ENCODE measurements around the gene RACGAP1. TPM values are rescaled to one million over a fixed set of nuclear protein-coding genes. Genes with fewer than 3 reads are reported as not detected.

The RACGAP1 gene
- total RNA-seq, 2 experiments from 2014 or later = 3.0 to 3.3 TPM

DNA sequence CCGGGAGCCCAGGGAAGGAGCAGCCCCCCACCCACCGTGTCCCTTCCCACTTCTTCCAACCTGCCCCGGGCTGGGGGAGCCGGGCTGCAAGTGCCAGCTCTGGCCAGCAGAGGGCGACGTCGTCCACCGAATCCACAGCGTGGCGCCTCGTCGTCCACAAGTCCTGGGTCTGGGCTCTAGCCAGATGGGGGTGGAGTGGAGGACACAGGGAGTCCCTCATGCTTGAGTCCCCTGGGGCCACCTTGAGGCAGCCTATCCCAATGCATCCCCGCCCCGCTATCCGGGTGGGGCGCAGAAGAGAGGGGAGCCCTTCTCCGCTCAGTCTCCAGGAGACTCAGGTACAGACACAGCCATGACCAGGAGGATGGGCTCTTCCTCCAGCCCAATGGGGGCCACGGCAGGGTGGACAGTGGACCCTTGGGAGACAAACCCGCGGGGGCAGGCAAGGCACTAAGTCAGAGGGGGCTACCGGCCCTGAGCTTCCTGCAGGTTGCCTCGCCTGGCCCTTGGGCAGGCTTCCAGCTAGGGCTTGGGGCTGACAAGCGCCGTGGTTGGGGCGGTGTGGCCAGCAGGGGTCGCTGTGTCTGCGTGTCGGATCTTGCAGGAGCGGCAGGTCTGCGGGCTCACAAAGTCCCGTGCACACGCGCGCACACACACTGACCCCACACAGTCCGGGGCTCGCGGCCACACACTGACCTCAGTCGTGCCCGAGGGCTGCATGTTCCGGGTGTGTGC is 58.1 kb downstream of the RACGAP1 start:
- peaks cover 47% of the 10 kb centered on the region for H3K27me3 Mint-ChIP-seq
- H3K9me3 ChIP-seq (ENCODE audit: control insufficient read depth in 1 of 2, insufficient read depth in 1 of 2, low read length in 2 of 2) = peaks cover 0 to 8% of the 10 kb centered on the region in 2 experiments
- no peaks in the 10 kb centered on the region for H3K36me3 ChIP-seq (ENCODE audit: insufficient read depth, low read length)
- H3K9me3 Mint-ChIP-seq = no peaks in the 10 kb centered on the region
- no peak overlapping the region for H3K27ac Mint-ChIP-seq
- DNase-seq (peak; percentile 87 to 97 (median 93)), ATAC-seq (ENCODE audit: poor library complexity) (peak; percentile 85)
- ChIA-PET CTCF (interaction anchor here (0.6 to 3.1 kb wide), 45 partner anchors 8 to 1936 kb away, joined by 3 to 36 read pairs (median 5); partner anchors contain the start of genes COX14, RACGAP1, SMARCD1 and TMBIM6), POLR2A (interaction anchor here (0.7 to 1.5 kb wide), 5 partner anchors 22 to 214 kb away, joined by 3 to 7 read pairs (median 3); partner anchors contain the start of gene COX14)
- no peaks in the 10 kb centered on the region for H3K36me3 Mint-ChIP-seq (ENCODE audit: low read depth)
- H3K27me3 ChIP-seq (ENCODE audit: control insufficient read depth in 1 of 2, insufficient read depth in 2 of 2, low read length in 2 of 2) = peaks cover 22 to 46% of the 10 kb centered on the region in 2 experiments
- H3K4me3 ChIP-seq (ENCODE audit: low read length) = peak overlapping the region; percentile 57
- peaks cover 5% of the 10 kb centered on the region for H3K4me1 Mint-ChIP-seq (ENCODE audit: low read depth)
- H3K27ac ChIP-seq (ENCODE audit: low read depth in 1 of 2, low read length in 2 of 2) = no peak overlapping the region
- TF ChIP-seq CTCF (IDR thresholded peaks at IDR 0.05) = peak; percentile 96
- H3K4me3 Mint-ChIP-seq = peak overlapping the region; percentile 70
- peaks cover 17% of the 10 kb centered on the region for H3K4me1 ChIP-seq (ENCODE audit: insufficient read depth, low read length)
- intact Hi-C loops (cut with DNase I, micrococcal nuclease) = loop anchor here (1.0 to 5.0 kb wide), 3 partner anchors 89 to 210 kb away; no protein-coding TSS in a partner anchor

- H3K27me3 ChIP-seq (ENCODE audit: control insufficient read depth in 1 of 2, insufficient read depth in 2 of 2, low read length in 2 of 2) = peaks cover 22 to 46% of the 10 kb centered on the region in 2 experiments
- Mint-ChIP-seq H3K4me1 (ENCODE audit: low read depth) (peaks cover 5% of the 10 kb centered on the region), H3K27ac (no peak overlapping the region), H3K36me3 (ENCODE audit: low read depth) (no peaks in the 10 kb centered on the region), H3K27me3 (peaks cover 50% of the 10 kb centered on the region), H3K4me3 (peak overlapping the region; percentile 70), H3K9me3 (no peaks in the 10 kb centered on the region)
- ChIA-PET POLR2A (interaction anchor here (0.7 to 1.4 kb wide), 3 partner anchors 92 to 214 kb away, joined by 3 read pairs; partner anchors contain the start of gene COX14), CTCF (interaction anchor here (0.7 to 3.1 kb wide), 38 partner anchors 11 to 436 kb away, joined by 3 to 36 read pairs (median 5); partner anchors contain the start of genes COX14, RACGAP1, SMARCD1 and TMBIM6)
- TF ChIP-seq CTCF (IDR thresholded peaks at IDR 0.05) = no peak
- H3K9me3 ChIP-seq (ENCODE audit: control insufficient read depth in 1 of 2, insufficient read depth in 1 of 2, low read length in 2 of 2) = peaks cover 0 to 8% of the 10 kb centered on the region in 2 experiments
- no peaks in the 10 kb centered on the region for H3K36me3 ChIP-seq (ENCODE audit: insufficient read depth, low read length)
- DNase-seq (no peak), ATAC-seq (ENCODE audit: poor library complexity) (no peak)
- no peak overlapping the region for H3K27ac ChIP-seq (ENCODE audit: low read depth in 1 of 2, low read length in 2 of 2)
- peaks cover 17% of the 10 kb centered on the region for H3K4me1 ChIP-seq (ENCODE audit: insufficient read depth, low read length)
- intact Hi-C loops (cut with DNase I, micrococcal nuclease) = loop anchor here (1.0 to 5.0 kb wide), 3 partner anchors 90 to 211 kb away; no protein-coding TSS in a partner anchor
- H3K4me3 ChIP-seq (ENCODE audit: low read length) = no peak overlapping the region
Measured at GRCh38 chr12:49966511-49967041, 58.7 kb downstream of the RACGAP1 start.

DNA sequence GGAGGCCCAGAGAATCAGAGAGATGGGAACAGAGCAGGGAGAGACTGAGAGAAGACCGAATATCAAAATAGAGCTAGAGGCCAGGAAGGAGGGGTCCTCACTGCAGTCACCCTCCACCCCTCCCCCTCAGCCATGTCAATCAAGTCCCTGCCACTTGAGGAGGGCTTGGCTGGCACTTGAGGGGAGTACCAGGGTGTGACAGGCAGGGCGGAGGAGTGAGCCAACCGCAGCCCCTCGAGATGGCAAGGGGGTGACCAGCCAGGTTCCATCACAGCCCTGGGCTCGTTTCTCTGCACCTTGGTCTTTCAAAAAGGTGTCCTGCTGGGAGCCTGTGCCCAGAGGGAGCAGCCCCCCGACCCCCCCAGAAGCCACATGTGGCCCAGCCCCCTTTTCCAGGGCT is 59.5 kb downstream of the RACGAP1 start:
- no peak overlapping the region for H3K4me3 ChIP-seq (ENCODE audit: low read length)
- Mint-ChIP-seq H3K27me3 (peaks cover 51% of the 10 kb centered on the region), H3K27ac (no peak overlapping the region), H3K4me1 (ENCODE audit: low read depth) (peaks cover 5% of the 10 kb centered on the region), H3K4me3 (no peak overlapping the region), H3K36me3 (ENCODE audit: low read depth) (no peaks in the 10 kb centered on the region), H3K9me3 (no peaks in the 10 kb centered on the region)
- peaks cover 24 to 47% of the 10 kb centered on the region in 2 experiments for H3K27me3 ChIP-seq (ENCODE audit: control insufficient read depth in 1 of 2, insufficient read depth in 2 of 2, low read length in 2 of 2)
- ATAC-seq (ENCODE audit: poor library complexity) (no peak), DNase-seq (no peak)
- intact Hi-C loops (cut with DNase I, micrococcal nuclease) = loop anchor here in 1 of 2 experiments (5.0 kb wide), 1 partner anchor 211 kb away; no protein-coding TSS in a partner anchor
- H3K36me3 ChIP-seq (ENCODE audit: insufficient read depth, low read length) = no peaks in the 10 kb centered on the region
- peaks cover 21% of the 10 kb centered on the region for H3K4me1 ChIP-seq (ENCODE audit: insufficient read depth, low read length)
- no peak overlapping the region for H3K27ac ChIP-seq (ENCODE audit: low read depth in 1 of 2, low read length in 2 of 2)
- H3K9me3 ChIP-seq (ENCODE audit: control insufficient read depth in 1 of 2, insufficient read depth in 1 of 2, low read length in 2 of 2) = peaks cover 0 to 8% of the 10 kb centered on the region in 2 experiments
- POLR2A ChIA-PET = no interaction called here
- TF ChIP-seq CTCF (IDR thresholded peaks at IDR 0.05) = no peak
- CTCF ChIA-PET = interaction anchor here (1.5 to 3.1 kb wide), 9 partner anchors 14 to 210 kb away, joined by 3 to 32 read pairs (median 11); partner anchors contain the start of genes COX14 and SMARCD1

Measured in CD4-positive, alpha-beta T cell (primary cell).